Prostate gland (tissue), 2 donors: ENCODE measurements around the gene KLHL29. TPM values are rescaled to one million over a fixed set of nuclear protein-coding genes. Genes with fewer than 3 reads are reported as not detected.

ENCODE experiments used
- DNase-seq: peaks from one replicate; pipeline ENCODE4 v3.0.0-alpha.2; 2019; ENCODE audit warnings: low spot score
- H3K27ac ChIP-seq, 2 donors: fragments of 200-600 bp; sonication (generic); 2 replicates each; pipeline ENCODE4 v1.5.1; 2017 to 2019
- H3K27me3 ChIP-seq: fragments of 200-600 bp; sonication (generic); replicated peaks from 2 replicates; pipeline ENCODE4 v1.5.1; 2019; ENCODE audit not compliant: insufficient read depth
- H3K36me3 ChIP-seq, 2 donors: fragments of 200-600 bp; sonication (generic); 1 replicate in 1 of 2; 2 replicates in 1 of 2; pipeline versions ENCODE4 v1.5.1 to v1.8.1; 2017 to 2019
- H3K4me1 ChIP-seq: fragments of 200-600 bp; sonication (generic); replicated peaks from 2 replicates; pipeline ENCODE4 v1.5.1; 2019
- H3K4me3 ChIP-seq, 2 donors: fragments of 200-600 bp; sonication (generic); 2 replicates each; pipeline ENCODE4 v1.5.1; 2017 to 2019
- H3K9me3 ChIP-seq: fragments of 200-600 bp; sonication (generic); 2 replicates; pipeline ENCODE4 v1.5.1; 2017
- POLR2A ChIP-seq: fragments of 450-650 bp; IDR thresholded peaks from one replicate; pipeline ENCODE4 v1.6.1; 2016; ENCODE audit warnings: antibody characterized with exemption, mild to moderate bottlenecking
- POLR2AphosphoS5 ChIP-seq: sonication (generic); formaldehyde crosslinking; IDR thresholded peaks from one replicate; pipeline ENCODE4 v1.6.1; 2017; ENCODE audit warnings: antibody characterized with exemption
- WGBS: methylation state at CpG from one replicate; pipeline ENCODE4 v1.1.5; 2018; 5-methylcytosine and 5-hydroxymethylcytosine counted together
- intact Hi-C: fragments of 100-400 bp; cut with DNase I; formaldehyde crosslinking; loops from one replicate; pipeline ENCODE4 v1.14.2; 2022
- total RNA-seq, 2 donors: library from RNA; depleted of rRNA; stranded (reverse); fragments of >200 nt; gene quantifications; one replicate each; pipeline ENCODE4 v1.1.0, GENCODE V29; 2016
- TF ChIP-seq, protein P1 (sequence below), 4 experiments: fragments of 200-600 bp in 2 of 4; fragments of 450-650 bp in 2 of 4; sonication (generic) in 2 of 4; IDR thresholded peaks; 1 replicate in 3 of 4; 2 replicates in 1 of 4; pipeline ENCODE4 v1.5.1; 2016 to 2019; ENCODE audit warnings: antibody characterized with exemption in 4 of 4, mild to moderate bottlenecking in 2 of 4, moderate library complexity in 2 of 4

Gene KLHL29
- total RNA-seq, 2 donors from 2014 or later: 23.3 to 24.8 TPM

DNA sequence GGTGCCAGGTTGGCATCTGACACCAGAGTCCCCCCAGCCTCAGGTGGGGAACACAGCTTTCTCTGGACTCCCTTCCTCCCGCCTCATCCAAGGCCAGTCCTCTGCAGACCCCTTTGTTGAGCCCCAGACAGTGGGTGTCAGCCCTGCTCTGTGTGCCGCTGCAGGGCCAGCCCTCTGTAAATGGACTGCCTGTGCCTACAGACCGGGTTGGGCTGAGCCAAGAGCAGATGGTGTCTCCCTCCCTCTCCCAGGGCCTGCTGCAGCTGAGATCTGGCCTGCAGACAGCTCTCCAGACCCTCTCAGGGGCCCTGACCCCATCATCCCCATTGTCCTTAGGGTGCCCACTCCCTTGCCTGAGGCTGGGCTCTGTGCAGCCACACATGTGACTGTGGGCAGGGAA is 160.8 kb downstream of the KLHL29 start:
- H3K4me3 ChIP-seq: no peak overlapping the region
- H3K4me1 ChIP-seq: no peaks in the 10 kb centered on the region
- no peaks in the 10 kb centered on the region for H3K27me3 ChIP-seq
- DNase-seq: no peak
- no peaks in the 10 kb centered on the region for H3K36me3 ChIP-seq
- TF ChIP-seq, protein P1, sequence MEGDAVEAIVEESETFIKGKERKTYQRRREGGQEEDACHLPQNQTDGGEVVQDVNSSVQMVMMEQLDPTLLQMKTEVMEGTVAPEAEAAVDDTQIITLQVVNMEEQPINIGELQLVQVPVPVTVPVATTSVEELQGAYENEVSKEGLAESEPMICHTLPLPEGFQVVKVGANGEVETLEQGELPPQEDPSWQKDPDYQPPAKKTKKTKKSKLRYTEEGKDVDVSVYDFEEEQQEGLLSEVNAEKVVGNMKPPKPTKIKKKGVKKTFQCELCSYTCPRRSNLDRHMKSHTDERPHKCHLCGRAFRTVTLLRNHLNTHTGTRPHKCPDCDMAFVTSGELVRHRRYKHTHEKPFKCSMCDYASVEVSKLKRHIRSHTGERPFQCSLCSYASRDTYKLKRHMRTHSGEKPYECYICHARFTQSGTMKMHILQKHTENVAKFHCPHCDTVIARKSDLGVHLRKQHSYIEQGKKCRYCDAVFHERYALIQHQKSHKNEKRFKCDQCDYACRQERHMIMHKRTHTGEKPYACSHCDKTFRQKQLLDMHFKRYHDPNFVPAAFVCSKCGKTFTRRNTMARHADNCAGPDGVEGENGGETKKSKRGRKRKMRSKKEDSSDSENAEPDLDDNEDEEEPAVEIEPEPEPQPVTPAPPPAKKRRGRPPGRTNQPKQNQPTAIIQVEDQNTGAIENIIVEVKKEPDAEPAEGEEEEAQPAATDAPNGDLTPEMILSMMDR (IDR thresholded peaks at IDR 0.05): no peak
- TF ChIP-seq POLR2A: no peak
- TF ChIP-seq POLR2AphosphoS5: no peak
- H3K27ac ChIP-seq: no peak overlapping the region
- 86% methylated on average over 3 of the region's 3 CpGs for WGBS
- H3K9me3 ChIP-seq: no peaks in the 10 kb centered on the region
- intact Hi-C loops: no loop called here

DNA sequence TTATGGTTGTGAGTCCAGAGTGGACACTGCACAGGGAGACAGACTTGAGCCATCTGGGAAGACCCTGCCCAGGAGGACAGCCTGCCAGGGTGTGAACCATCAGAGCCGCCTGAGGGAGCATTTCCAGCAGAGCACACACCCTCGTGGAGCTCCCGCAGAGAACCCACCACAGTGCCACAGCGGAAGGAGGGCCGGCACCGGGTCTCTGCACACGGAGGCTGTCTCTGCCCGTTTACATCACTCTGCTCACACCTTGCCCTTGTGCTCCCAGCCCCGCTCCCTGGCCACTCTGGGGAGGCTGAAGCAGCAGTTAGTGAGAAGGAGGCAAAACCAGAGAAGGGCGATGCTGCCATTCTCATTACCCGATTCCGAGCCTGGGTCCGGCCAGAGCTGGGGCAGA is 161.9 kb downstream of the KLHL29 start:
- TF ChIP-seq, protein P1 (IDR thresholded peaks at IDR 0.05): no peak
- TF ChIP-seq POLR2AphosphoS5 (no peak), POLR2A (no peak)
- intact Hi-C loops: no loop called here
- no peaks in the 10 kb centered on the region for H3K9me3 ChIP-seq
- H3K27me3 ChIP-seq: no peaks in the 10 kb centered on the region
- WGBS: 86% methylated on average over 13 of the region's 13 CpGs
- H3K36me3 ChIP-seq: no peaks in the 10 kb centered on the region
- no peak for DNase-seq
- H3K4me3 ChIP-seq: no peak overlapping the region
- H3K27ac ChIP-seq: no peak overlapping the region
- no peaks in the 10 kb centered on the region for H3K4me1 ChIP-seq

DNA sequence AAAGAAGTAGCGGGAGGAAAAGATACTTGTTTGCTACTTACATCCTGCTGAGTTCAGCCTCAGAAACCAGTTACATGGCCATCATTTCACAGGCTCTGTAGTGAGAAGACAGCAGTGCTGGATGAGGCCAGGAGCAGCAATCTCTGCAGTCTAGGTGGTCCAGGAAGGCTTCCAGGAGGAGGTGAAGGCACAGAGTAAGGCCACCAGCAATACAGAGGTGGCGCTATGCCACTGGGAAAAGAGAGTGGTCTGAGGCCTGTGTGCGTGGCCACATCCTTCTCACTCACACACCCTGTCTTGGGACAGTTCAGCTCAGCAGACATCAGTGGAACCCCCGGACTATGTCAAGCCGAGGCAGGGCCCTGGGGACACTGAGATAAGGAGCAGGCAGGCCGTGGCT is 162.7 kb downstream of the KLHL29 start:
- intact Hi-C loops: no loop called here
- DNase-seq: no peak
- WGBS: 84% methylated on average over 6 of the region's 6 CpGs
- H3K4me1 ChIP-seq: no peaks in the 10 kb centered on the region
- no peaks in the 10 kb centered on the region for H3K27me3 ChIP-seq
- H3K4me3 ChIP-seq: no peak overlapping the region
- no peaks in the 10 kb centered on the region for H3K36me3 ChIP-seq
- H3K9me3 ChIP-seq: no peaks in the 10 kb centered on the region
- H3K27ac ChIP-seq: no peak overlapping the region
- TF ChIP-seq POLR2A (no peak), POLR2AphosphoS5 (no peak)
- TF ChIP-seq, protein P1 (IDR thresholded peaks at IDR 0.05): no peak

DNA sequence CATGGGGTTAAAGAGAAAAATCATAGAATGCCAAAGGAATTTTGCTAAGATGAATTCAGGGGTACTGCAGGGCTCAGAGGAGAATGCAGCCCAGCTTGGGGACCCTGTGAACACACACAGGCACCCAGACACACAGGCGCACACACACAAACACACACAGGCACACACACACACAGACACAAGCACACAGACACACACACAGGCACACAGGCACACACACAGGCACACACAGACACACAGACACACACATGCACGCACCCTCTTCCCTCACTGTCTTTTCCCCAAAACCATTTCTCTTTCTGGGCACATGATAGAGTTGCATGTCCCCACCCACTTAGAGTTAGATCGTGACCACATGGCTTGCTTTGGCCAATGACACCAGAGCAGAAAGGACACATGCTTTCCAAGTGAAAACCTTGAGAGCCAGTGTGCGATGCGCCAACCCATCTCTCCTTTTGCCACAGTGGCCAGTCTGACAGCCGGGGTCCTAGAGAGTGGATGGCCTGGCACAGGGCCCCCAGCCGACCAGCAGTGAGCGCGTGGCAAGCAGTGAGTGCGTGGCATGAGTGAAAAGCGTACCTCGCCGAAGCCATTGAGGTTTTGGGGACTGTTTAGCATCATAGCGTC is 163.3 kb downstream of the KLHL29 start:
- TF ChIP-seq, protein P1 (IDR thresholded peaks at IDR 0.05): no peak
- no peak for TF ChIP-seq POLR2AphosphoS5
- H3K9me3 ChIP-seq: no peaks in the 10 kb centered on the region
- H3K4me3 ChIP-seq: no peak overlapping the region
- no peak for DNase-seq
- H3K27ac ChIP-seq: no peak overlapping the region
- H3K27me3 ChIP-seq: no peaks in the 10 kb centered on the region
- WGBS: 90% methylated on average over 14 of the region's 14 CpGs
- H3K36me3 ChIP-seq: no peaks in the 10 kb centered on the region
- no peaks in the 10 kb centered on the region for H3K4me1 ChIP-seq
- intact Hi-C loops: no loop called here

DNA sequence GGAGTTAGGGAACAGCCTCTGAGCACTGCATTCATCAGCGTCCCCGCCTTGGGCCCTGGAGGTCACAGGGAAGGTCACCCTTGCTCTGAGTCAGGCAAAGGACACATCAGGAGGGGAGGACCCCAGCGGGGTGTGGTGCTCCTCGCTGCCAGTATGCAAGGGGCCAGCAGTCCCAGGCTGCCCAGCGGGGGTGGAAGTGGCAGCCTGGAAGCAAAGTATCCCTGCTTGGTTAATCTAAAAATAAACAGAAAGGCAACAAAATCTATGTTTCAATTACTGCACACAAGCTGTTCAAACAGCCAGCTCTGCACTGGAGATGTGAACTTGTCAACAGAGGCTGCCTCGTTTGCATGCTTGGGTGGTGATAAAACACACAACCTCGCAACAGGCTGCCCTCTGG is 164.1 kb downstream of the KLHL29 start:
- 48% methylated on average over 7 of the region's 7 CpGs for WGBS
- H3K9me3 ChIP-seq: no peaks in the 10 kb centered on the region
- no peak for DNase-seq
- intact Hi-C loops: no loop called here
- no peaks in the 10 kb centered on the region for H3K4me1 ChIP-seq
- no peaks in the 10 kb centered on the region for H3K36me3 ChIP-seq
- H3K27me3 ChIP-seq: no peaks in the 10 kb centered on the region
- H3K4me3 ChIP-seq: no peak overlapping the region
- TF ChIP-seq POLR2A (no peak), POLR2AphosphoS5 (no peak)
- TF ChIP-seq, protein P1 (IDR thresholded peaks at IDR 0.05): no peak
- H3K27ac ChIP-seq: no peak overlapping the region
